ENCODE measurements around the gene HAPSTR1.

HAPSTR1 gene

GRCh38 chr16:9126609-9127008 is 35.2 kb downstream of the HAPSTR1 start:
- H3K9me2 ChIP-seq (replicated peaks; ENCODE audit: low read depth, low read length): no peaks in the 10 kb centered on the region
- peaks cover 11% of the 10 kb centered on the region for H3K4me1 ChIP-seq (ENCODE audit: insufficient read depth, low read length, poor library complexity, severe bottlenecking)
- no peaks in the 10 kb centered on the region for H3K9me3 ChIP-seq (ENCODE audit: insufficient read depth, low read depth, low read length)
- no peak overlapping the region for H3K4me3 ChIP-seq (ENCODE audit: low read length, poor library complexity, severe bottlenecking)
- H4K20me1 ChIP-seq (ENCODE audit: insufficient read depth, low read length, poor library complexity, severe bottlenecking): no peaks in the 10 kb centered on the region
- H3K9ac ChIP-seq (ENCODE audit: low read depth, low read length, poor library complexity, severe bottlenecking): no peak overlapping the region
- no peak overlapping the region for H2AFZ ChIP-seq (ENCODE audit: low read length)
- no peaks in the 10 kb centered on the region for H3K36me3 ChIP-seq (ENCODE audit: insufficient read depth, low read length)
- H3K4me2 ChIP-seq (ENCODE audit: low read depth, low read length, poor library complexity, severe bottlenecking): no peak overlapping the region
- TF ChIP-seq, protein P1, sequence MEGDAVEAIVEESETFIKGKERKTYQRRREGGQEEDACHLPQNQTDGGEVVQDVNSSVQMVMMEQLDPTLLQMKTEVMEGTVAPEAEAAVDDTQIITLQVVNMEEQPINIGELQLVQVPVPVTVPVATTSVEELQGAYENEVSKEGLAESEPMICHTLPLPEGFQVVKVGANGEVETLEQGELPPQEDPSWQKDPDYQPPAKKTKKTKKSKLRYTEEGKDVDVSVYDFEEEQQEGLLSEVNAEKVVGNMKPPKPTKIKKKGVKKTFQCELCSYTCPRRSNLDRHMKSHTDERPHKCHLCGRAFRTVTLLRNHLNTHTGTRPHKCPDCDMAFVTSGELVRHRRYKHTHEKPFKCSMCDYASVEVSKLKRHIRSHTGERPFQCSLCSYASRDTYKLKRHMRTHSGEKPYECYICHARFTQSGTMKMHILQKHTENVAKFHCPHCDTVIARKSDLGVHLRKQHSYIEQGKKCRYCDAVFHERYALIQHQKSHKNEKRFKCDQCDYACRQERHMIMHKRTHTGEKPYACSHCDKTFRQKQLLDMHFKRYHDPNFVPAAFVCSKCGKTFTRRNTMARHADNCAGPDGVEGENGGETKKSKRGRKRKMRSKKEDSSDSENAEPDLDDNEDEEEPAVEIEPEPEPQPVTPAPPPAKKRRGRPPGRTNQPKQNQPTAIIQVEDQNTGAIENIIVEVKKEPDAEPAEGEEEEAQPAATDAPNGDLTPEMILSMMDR (conservative IDR thresholded peaks at IDR 0.05; ENCODE audit: low read length): no peak
- TF ChIP-seq EZH2phosphoT487 (IDR thresholded peaks at IDR 0.05; ENCODE audit: borderline replicate concordance): no peak
- H3K27me3 ChIP-seq (ENCODE audit: insufficient read depth, low read length, poor library complexity, severe bottlenecking): no peaks in the 10 kb centered on the region
- no peaks in the 10 kb centered on the region for H3F3A ChIP-seq (ENCODE audit: low read depth)
- no peaks in the 10 kb centered on the region for H3K79me2 ChIP-seq (ENCODE audit: insufficient read depth, low read length)

DNA sequence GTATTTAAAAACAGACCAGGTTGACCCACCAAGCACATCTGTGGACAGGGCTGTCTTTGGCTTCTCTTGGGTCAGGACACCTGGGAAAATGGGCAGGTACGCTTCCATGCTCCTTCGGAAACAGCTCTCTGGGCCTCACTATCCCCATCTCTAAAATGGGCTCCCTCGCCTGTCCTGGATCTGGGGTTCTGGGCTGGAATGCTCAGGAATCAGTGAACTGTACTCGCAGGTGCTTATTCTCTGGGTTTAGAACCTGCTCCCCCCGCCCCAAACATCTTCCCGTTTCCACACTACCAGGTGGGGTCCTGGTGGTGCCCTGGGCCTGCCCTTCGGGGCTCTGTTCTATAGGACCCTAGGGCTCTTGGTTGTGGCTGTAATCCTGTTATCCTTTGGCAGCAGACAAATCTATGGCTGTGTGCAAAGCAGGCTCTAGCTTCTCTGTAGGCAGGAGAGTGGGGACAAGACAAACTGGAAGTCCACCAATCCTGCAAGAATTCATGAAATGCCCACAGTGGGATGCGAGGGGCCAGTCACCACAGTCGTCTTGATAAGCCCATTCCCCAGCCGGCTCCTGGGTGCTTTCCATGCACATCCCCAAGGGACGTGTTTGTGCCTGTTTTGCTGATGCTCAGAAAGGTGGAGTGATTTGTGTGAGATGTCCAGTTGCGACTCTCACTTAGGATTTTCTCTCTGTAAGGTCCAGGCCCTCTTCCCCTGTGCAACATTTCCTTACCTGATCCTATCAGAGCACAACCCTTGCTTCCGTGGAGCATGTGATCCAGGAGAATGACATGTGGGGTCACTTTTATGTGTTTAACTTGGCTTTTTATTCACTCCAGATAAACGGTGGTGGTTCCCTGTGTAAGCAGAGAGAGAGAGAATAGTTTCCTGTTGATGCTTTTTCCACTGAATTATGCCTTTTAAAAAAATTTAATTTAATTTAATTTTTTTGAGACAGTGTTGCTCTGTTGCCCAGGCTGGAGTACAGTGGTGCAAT is 37.2 kb downstream of the HAPSTR1 start:
- H2AFZ ChIP-seq (ENCODE audit: low read length): no peak overlapping the region
- H3K9me3 ChIP-seq (ENCODE audit: insufficient read depth, low read depth, low read length): no peaks in the 10 kb centered on the region
- no peaks in the 10 kb centered on the region for H3K79me2 ChIP-seq (ENCODE audit: insufficient read depth, low read length)
- H4K20me1 ChIP-seq (ENCODE audit: insufficient read depth, low read length, poor library complexity, severe bottlenecking): no peaks in the 10 kb centered on the region
- TF ChIP-seq EZH2phosphoT487 (IDR thresholded peaks at IDR 0.05; ENCODE audit: borderline replicate concordance): no peak
- TF ChIP-seq, protein P1 (conservative IDR thresholded peaks at IDR 0.05; ENCODE audit: low read length): no peak
- H3K9me2 ChIP-seq (replicated peaks; ENCODE audit: low read depth, low read length): no peaks in the 10 kb centered on the region
- H3K36me3 ChIP-seq (ENCODE audit: insufficient read depth, low read length): no peaks in the 10 kb centered on the region
- H3F3A ChIP-seq (ENCODE audit: low read depth): no peaks in the 10 kb centered on the region
- peaks cover 11% of the 10 kb centered on the region for H3K4me1 ChIP-seq (ENCODE audit: insufficient read depth, low read length, poor library complexity, severe bottlenecking)
- peak overlapping the region; percentile 59 for H3K9ac ChIP-seq (ENCODE audit: low read depth, low read length, poor library complexity, severe bottlenecking)
- H3K4me2 ChIP-seq (ENCODE audit: low read depth, low read length, poor library complexity, severe bottlenecking): peak overlapping the region; percentile 73
- peak overlapping the region; percentile 35 for H3K4me3 ChIP-seq (ENCODE audit: low read length, poor library complexity, severe bottlenecking)
- H3K27me3 ChIP-seq (ENCODE audit: insufficient read depth, low read length, poor library complexity, severe bottlenecking): no peaks in the 10 kb centered on the region

DNA sequence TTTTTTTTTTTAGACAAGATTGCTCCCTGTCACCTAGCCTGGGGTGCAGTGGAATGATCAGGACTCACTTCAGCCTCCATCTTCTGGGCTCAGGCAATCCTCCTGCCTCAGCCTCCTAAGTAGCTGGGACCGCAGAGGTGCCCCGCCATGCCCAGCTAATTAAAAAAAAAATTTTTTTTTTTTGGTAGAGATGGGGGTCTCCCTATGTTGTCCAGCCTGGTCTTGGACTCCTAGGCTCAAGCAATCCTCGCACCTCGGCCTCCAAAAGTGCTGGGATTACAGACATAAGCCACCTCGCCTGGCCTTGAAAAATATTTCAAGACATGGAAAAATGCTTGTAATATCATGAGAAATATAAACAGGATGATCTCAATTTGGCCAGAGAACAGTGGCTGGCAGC is 42.9 kb downstream of the HAPSTR1 start:
- H3K27me3 ChIP-seq (ENCODE audit: insufficient read depth, low read length, poor library complexity, severe bottlenecking): no peaks in the 10 kb centered on the region
- H3K4me2 ChIP-seq (ENCODE audit: low read depth, low read length, poor library complexity, severe bottlenecking): peak overlapping the region; percentile 20
- no peaks in the 10 kb centered on the region for H3K79me2 ChIP-seq (ENCODE audit: insufficient read depth, low read length)
- peaks cover 7% of the 10 kb centered on the region for H3K4me1 ChIP-seq (ENCODE audit: insufficient read depth, low read length, poor library complexity, severe bottlenecking)
- no peaks in the 10 kb centered on the region for H3K9me2 ChIP-seq (replicated peaks; ENCODE audit: low read depth, low read length)
- H2AFZ ChIP-seq (ENCODE audit: low read length): 0 out of 2 replicates have a peak overlapping the region, but pooled peaks have one; percentile 23
- no peaks in the 10 kb centered on the region for H4K20me1 ChIP-seq (ENCODE audit: insufficient read depth, low read length, poor library complexity, severe bottlenecking)
- H3K4me3 ChIP-seq (ENCODE audit: low read length, poor library complexity, severe bottlenecking): no peak overlapping the region
- H3K9ac ChIP-seq (ENCODE audit: low read depth, low read length, poor library complexity, severe bottlenecking): no peak overlapping the region
- no peaks in the 10 kb centered on the region for H3K36me3 ChIP-seq (ENCODE audit: insufficient read depth, low read length)
- no peaks in the 10 kb centered on the region for H3F3A ChIP-seq (ENCODE audit: low read depth)
- no peaks in the 10 kb centered on the region for H3K9me3 ChIP-seq (ENCODE audit: insufficient read depth, low read depth, low read length)
- no peak for TF ChIP-seq EZH2phosphoT487 (IDR thresholded peaks at IDR 0.05; ENCODE audit: borderline replicate concordance)
- TF ChIP-seq, protein P1 (conservative IDR thresholded peaks at IDR 0.05; ENCODE audit: low read length): no peak

Data from Loucy (cell line).